Measurements from ENCODE around the gene TEX44. TPM values are rescaled to one million over a fixed set of nuclear protein-coding genes. Genes with fewer than 3 reads are reported as not detected.

The TEX44 gene
- total and polyA plus RNA-seq, 7 experiments from 2014 or later = not detected

DNA sequence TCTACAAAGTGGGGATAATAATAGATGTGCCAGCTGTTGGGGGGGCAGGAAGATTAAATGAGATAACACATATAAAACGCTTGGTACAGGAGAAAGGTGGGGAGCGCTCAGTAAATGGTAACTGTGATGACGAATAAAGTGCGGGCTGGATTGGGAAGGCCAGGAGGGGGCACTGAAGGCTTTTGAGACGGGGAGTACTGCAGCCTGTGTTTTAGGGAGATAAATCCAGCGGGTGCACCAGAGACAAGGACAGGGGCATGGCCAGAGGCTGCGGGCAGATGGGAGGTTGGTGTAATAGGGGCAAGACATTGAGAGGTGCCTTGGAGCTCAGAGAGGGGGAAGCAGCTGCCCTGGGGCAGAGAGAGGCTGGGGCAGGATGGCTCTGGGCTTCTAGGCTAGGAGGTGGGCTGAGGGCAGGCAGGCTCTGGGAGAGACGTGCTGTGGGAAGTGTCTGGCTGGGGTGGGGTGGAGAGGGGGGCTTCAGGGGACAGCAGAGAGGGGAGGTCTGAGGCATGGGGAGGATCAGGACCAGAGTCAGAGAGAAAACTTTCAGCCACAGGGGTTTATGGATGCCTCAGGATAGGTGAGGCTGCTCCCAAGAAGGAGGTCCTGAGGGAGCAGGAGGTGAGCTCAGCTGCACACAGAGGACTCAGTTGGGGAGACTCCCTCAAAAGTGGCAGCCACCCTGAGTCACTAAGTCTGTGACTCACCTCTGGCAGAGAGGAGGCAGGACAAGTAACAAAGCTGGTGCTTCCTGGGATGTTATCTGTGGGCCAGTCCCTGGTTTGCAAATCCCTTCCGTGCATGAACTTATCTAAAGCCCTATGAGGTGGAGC is 18.8 kb downstream of the TEX44 start:
- Histone ChIP-seq H3K9me3 (ENCODE audit: control insufficient read depth in 2 of 3, low read length in 3 of 3) (no peaks in the 10 kb centered on the region), H3K4me1 (ENCODE audit: control insufficient read depth in 2 of 2, insufficient read depth in 2 of 2, low read length in 2 of 2) (peaks cover 13 to 19% of the 10 kb centered on the region in 2 donors), H3K36me3 (ENCODE audit: control insufficient read depth in 2 of 3, insufficient read depth in 3 of 3, low read length in 3 of 3) (no peaks in the 10 kb centered on the region), H3K27ac (ENCODE audit: low read depth, low read length) (no peak overlapping the region), H3K4me3 (ENCODE audit: low read length) (no peak overlapping the region), H3K27me3 (ENCODE audit: control insufficient read depth in 2 of 2, insufficient read depth in 2 of 2, low read length in 2 of 2) (no peaks in the 10 kb centered on the region)
- peaks cover 7 to 42% (median 24%) of the 10 kb centered on the region in 7 donors for H3K4me1 Mint-ChIP-seq
- intact Hi-C loops (cut with micrococcal nuclease) = loop anchor here (1.0 to 2.0 kb wide), 8 partner anchors 7 to 170 kb away; partner anchors contain the start of gene PDE6D (in 2 of the 2)
- ChIA-PET POLR2A (interaction anchor here (0.6 to 5.0 kb wide), 4 partner anchors 38 to 102 kb away, joined by 3 to 52 read pairs (median 30); partner anchors contain the start of gene PTMA), CTCF (interaction anchor here (0.6 to 8.4 kb wide), 9 partner anchors 10 to 186 kb away, joined by 3 to 116 read pairs (median 4); no protein-coding TSS in a partner anchor)
- peak; percentile 45 for ATAC-seq
- no peaks in the 10 kb centered on the region for H3K36me3 Mint-ChIP-seq
- H3K9me3 Mint-ChIP-seq = no peaks in the 10 kb centered on the region
- DNase-seq = peak in 1 of 9 donors; percentile 65
- peak overlapping the region in 1 of 10 donors; percentile 39 for H3K4me3 Mint-ChIP-seq
- peak overlapping the region in 5 of 9 donors; percentile 36 to 99 (median 62) for H3K27ac Mint-ChIP-seq
- no peaks in the 10 kb centered on the region for H3K27me3 Mint-ChIP-seq

- intact Hi-C loops (cut with micrococcal nuclease) = loop anchor here (1.0 to 2.0 kb wide), 8 partner anchors 8 to 169 kb away; partner anchors contain the start of gene PDE6D (in 2 of the 2)
- POLR2A ChIA-PET = interaction anchor here (0.6 to 5.0 kb wide), 4 partner anchors 37 to 102 kb away, joined by 3 to 52 read pairs (median 30); partner anchors contain the start of gene PTMA
- CTCF ChIA-PET = interaction anchor here (0.6 to 8.4 kb wide), 9 partner anchors 10 to 103 kb away, joined by 3 to 116 read pairs (median 4); no protein-coding TSS in a partner anchor
- DNase-seq = peak in 1 of 9 donors; percentile 34
- Mint-ChIP-seq H3K4me1 (peaks cover 7 to 48% (median 28%) of the 10 kb centered on the region in 7 donors), H3K27me3 (no peaks in the 10 kb centered on the region), H3K9me3 (no peaks in the 10 kb centered on the region), H3K4me3 (peak overlapping the region in 1 of 10 donors; percentile 96), H3K27ac (peak overlapping the region in 5 of 9 donors; percentile 25 to 99 (median 38)), H3K36me3 (no peaks in the 10 kb centered on the region)
- Histone ChIP-seq H3K9me3 (ENCODE audit: control insufficient read depth in 2 of 3, low read length in 3 of 3) (no peaks in the 10 kb centered on the region), H3K4me3 (ENCODE audit: low read length) (no peak overlapping the region), H3K4me1 (ENCODE audit: control insufficient read depth in 2 of 2, insufficient read depth in 2 of 2, low read length in 2 of 2) (peaks cover 13 to 19% of the 10 kb centered on the region in 2 donors), H3K27ac (ENCODE audit: low read depth, low read length) (no peak overlapping the region), H3K36me3 (ENCODE audit: control insufficient read depth in 2 of 3, insufficient read depth in 3 of 3, low read length in 3 of 3) (no peaks in the 10 kb centered on the region), H3K27me3 (ENCODE audit: control insufficient read depth in 2 of 2, insufficient read depth in 2 of 2, low read length in 2 of 2) (no peaks in the 10 kb centered on the region)
- ATAC-seq = no peak
These were observed 19.4 kb downstream of the TEX44 start for GRCh38 chr2:231612109-231612455.

GRCh38 chr2:231612456-231613330 is 20.0 kb downstream of the TEX44 start:
- H3K4me3 Mint-ChIP-seq = peak overlapping the region; percentile 81 to 96 (median 90)
- H3K27ac ChIP-seq (ENCODE audit: low read depth, low read length) = peak overlapping the region; percentile 42
- ChIA-PET POLR2A (interaction anchor here (0.6 to 5.0 kb wide), 7 partner anchors 8 to 101 kb away, joined by 3 to 52 read pairs (median 11); partner anchors contain the start of gene PTMA), CTCF (interaction anchor here (0.6 to 8.4 kb wide), 13 partner anchors 11 to 103 kb away, joined by 3 to 116 read pairs (median 4); partner anchors contain the start of gene PTMA)
- intact Hi-C loops (cut with micrococcal nuclease) = loop anchor here (1.0 to 2.0 kb wide), 10 partner anchors 8 to 169 kb away; partner anchors contain the start of genes PDE6D (in 2 of the 2) and PTMA (in 1 of the 2)
- no peaks in the 10 kb centered on the region for H3K9me3 ChIP-seq (ENCODE audit: control insufficient read depth in 2 of 3, low read length in 3 of 3)
- H3K27ac Mint-ChIP-seq = peak overlapping the region in 7 of 9 donors; percentile 38 to 99 (median 69)
- H3K4me3 ChIP-seq (ENCODE audit: low read length) = peak overlapping the region; percentile 63
- H3K27me3 ChIP-seq (ENCODE audit: control insufficient read depth in 2 of 2, insufficient read depth in 2 of 2, low read length in 2 of 2) = no peaks in the 10 kb centered on the region
- ATAC-seq = peak; percentile 88
- peak; percentile 70 to 95 (median 84) for DNase-seq
- no peaks in the 10 kb centered on the region for H3K27me3 Mint-ChIP-seq
- H3K36me3 ChIP-seq (ENCODE audit: control insufficient read depth in 2 of 3, insufficient read depth in 3 of 3, low read length in 3 of 3) = no peaks in the 10 kb centered on the region
- no peaks in the 10 kb centered on the region for H3K36me3 Mint-ChIP-seq
- H3K9me3 Mint-ChIP-seq = no peaks in the 10 kb centered on the region
- peaks cover 7 to 54% (median 33%) of the 10 kb centered on the region in 7 donors for H3K4me1 Mint-ChIP-seq
- peaks cover 13 to 19% of the 10 kb centered on the region in 2 donors for H3K4me1 ChIP-seq (ENCODE audit: control insufficient read depth in 2 of 2, insufficient read depth in 2 of 2, low read length in 2 of 2)

- ChIA-PET POLR2A (interaction anchor here (1.0 to 5.0 kb wide), 7 partner anchors 8 to 100 kb away, joined by 3 to 52 read pairs (median 11); partner anchors contain the start of gene PTMA), CTCF (interaction anchor here (0.7 to 8.4 kb wide), 8 partner anchors 12 to 102 kb away, joined by 3 to 116 read pairs (median 4); partner anchors contain the start of gene PTMA)
- Mint-ChIP-seq H3K9me3 (no peaks in the 10 kb centered on the region), H3K4me1 (peaks cover 7 to 58% (median 34%) of the 10 kb centered on the region in 7 donors), H3K36me3 (no peaks in the 10 kb centered on the region), H3K27ac (peak overlapping the region; percentile 34 to 99 (median 69)), H3K4me3 (peak overlapping the region; percentile 81 to 96 (median 90)), H3K27me3 (no peaks in the 10 kb centered on the region)
- Histone ChIP-seq H3K4me1 (ENCODE audit: control insufficient read depth in 2 of 2, insufficient read depth in 2 of 2, low read length in 2 of 2) (peaks cover 13 to 19% of the 10 kb centered on the region in 2 donors), H3K27ac (ENCODE audit: low read depth, low read length) (peak overlapping the region; percentile 42), H3K9me3 (ENCODE audit: control insufficient read depth in 2 of 3, low read length in 3 of 3) (no peaks in the 10 kb centered on the region), H3K27me3 (ENCODE audit: control insufficient read depth in 2 of 2, insufficient read depth in 2 of 2, low read length in 2 of 2) (no peaks in the 10 kb centered on the region), H3K36me3 (ENCODE audit: control insufficient read depth in 2 of 3, insufficient read depth in 3 of 3, low read length in 3 of 3) (no peaks in the 10 kb centered on the region), H3K4me3 (ENCODE audit: low read length) (peak overlapping the region; percentile 63)
- intact Hi-C loops (cut with micrococcal nuclease) = loop anchor here (1.0 to 2.0 kb wide), 4 partner anchors 29 to 168 kb away; partner anchors contain the start of genes PDE6D (in 1 of the 2) and PTMA (in 1 of the 2)
- ATAC-seq (no peak), DNase-seq (no peak)
These were observed 20.6 kb downstream of the TEX44 start for GRCh38 chr2:231613331-231613662.

DNA sequence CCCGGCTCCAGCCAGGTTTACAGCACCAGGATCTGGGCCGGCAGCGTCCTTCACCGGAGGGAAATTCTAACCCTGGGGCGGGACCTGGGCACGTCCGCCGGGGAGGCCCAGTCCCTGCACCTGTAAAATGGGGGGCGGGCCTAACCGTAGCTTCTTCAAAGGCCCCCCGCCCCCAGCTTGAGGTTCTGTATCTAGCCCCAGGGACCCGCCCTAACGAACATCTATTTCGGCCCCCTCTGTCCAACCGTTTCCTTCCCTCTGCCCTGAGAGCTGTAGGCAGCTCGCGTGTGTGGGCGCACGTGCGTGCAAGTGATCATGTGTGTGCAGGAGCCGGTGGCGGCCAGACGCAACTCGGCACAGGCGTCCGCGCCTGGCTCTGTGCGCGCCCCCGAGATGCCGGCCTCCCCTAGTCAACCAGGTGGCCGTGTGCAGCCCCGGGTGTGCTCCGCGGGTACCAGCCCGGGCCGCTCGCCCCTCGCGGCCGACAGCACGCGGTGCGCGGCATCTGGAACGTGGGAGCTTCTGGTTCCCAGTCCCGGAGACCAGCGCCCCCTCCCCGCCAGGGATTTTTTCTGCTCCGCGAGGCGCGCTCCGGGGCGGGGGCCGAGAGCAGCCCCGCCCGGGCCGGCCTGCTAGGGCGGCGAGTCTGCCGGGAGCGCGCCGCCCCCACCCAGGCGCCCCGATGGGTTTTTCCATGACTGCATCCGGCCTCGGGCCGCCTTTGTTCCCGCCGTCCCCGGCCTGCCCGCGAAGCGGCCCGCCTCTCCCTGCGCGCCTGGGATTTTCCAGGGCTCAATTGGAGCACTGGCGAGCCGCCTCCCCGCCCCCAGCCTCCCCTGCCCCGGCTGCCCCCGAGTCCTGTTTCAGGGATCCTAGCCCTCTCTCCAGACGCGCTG is 21.2 kb downstream of the TEX44 start:
- H3K27ac Mint-ChIP-seq = peak overlapping the region; percentile 34 to 99 (median 77)

More for the DNA sequence above, 21.2 kb downstream of the TEX44 start:
- ATAC-seq (peak; percentile 37), DNase-seq (peak in 8 of 9 donors; percentile 32 to 90 (median 42))
- Mint-ChIP-seq H3K27me3 (no peaks in the 10 kb centered on the region), H3K4me3 (peak overlapping the region; percentile 81 to 96 (median 90)), H3K9me3 (no peaks in the 10 kb centered on the region), H3K4me1 (peaks cover 7 to 58% (median 34%) of the 10 kb centered on the region in 7 donors), H3K36me3 (no peaks in the 10 kb centered on the region)
- CTCF ChIA-PET = interaction anchor here (0.6 to 8.4 kb wide), 9 partner anchors 13 to 101 kb away, joined by 3 to 116 read pairs (median 5); partner anchors contain the start of gene PTMA
- Histone ChIP-seq H3K4me3 (ENCODE audit: low read length) (peak overlapping the region; percentile 63), H3K36me3 (ENCODE audit: control insufficient read depth in 2 of 3, insufficient read depth in 3 of 3, low read length in 3 of 3) (no peaks in the 10 kb centered on the region), H3K4me1 (ENCODE audit: control insufficient read depth in 2 of 2, insufficient read depth in 2 of 2, low read length in 2 of 2) (peaks cover 13 to 19% of the 10 kb centered on the region in 2 donors), H3K27me3 (ENCODE audit: control insufficient read depth in 2 of 2, insufficient read depth in 2 of 2, low read length in 2 of 2) (no peaks in the 10 kb centered on the region), H3K27ac (ENCODE audit: low read depth, low read length) (peak overlapping the region; percentile 42), H3K9me3 (ENCODE audit: control insufficient read depth in 2 of 3, low read length in 3 of 3) (no peaks in the 10 kb centered on the region)
- intact Hi-C loops (cut with micrococcal nuclease) = loop anchor here (1.0 to 2.0 kb wide), 4 partner anchors 28 to 167 kb away; partner anchors contain the start of genes PDE6D (in 1 of the 2) and PTMA (in 1 of the 2)
- POLR2A ChIA-PET = interaction anchor here (0.8 to 5.0 kb wide), 8 partner anchors 9 to 715 kb away, joined by 3 to 52 read pairs (median 8); partner anchors contain the start of gene PTMA

All from naive thymus-derived CD4-positive, alpha-beta T cell (primary cell).